Calu3 (cell line): ENCODE data around the gene RPS16. TPM values are rescaled to one million over a fixed set of nuclear protein-coding genes. Genes with fewer than 3 reads are reported as not detected.

Experiments used
- BruUV-seq: library from RNA; stranded (reverse); fragments of 400-500 nt; replicated peaks from 2 replicates; lab custom pipeline; 2021; lab: Mats Ljungman, UMichigan
- CTCF ChIA-PET: fragments of 300-600 bp; sonication (Branson Sonifier 250); formaldehyde crosslinking; loops from one replicate; lab custom pipeline; 2022; ENCODE audit warnings: antibody characterized with exemption; lab: Charles Lee
- DNase-seq: peaks from one replicate; pipeline ENCODE4 v3.0.0; 2022
- H3K27ac Mint-ChIP-seq: one replicate; pipeline ENCODE4 v1.8.0; 2022; ENCODE audit warnings: mixed read lengths; ENCODE audit not compliant: unreplicated experiment
- H3K27me3 Mint-ChIP-seq: one replicate; pipeline ENCODE4 v1.8.0; 2022; ENCODE audit warnings: mixed read lengths; ENCODE audit not compliant: unreplicated experiment
- H3K36me3 Mint-ChIP-seq: one replicate; pipeline ENCODE4 v1.8.0; 2022; ENCODE audit warnings: mild to moderate bottlenecking, moderate library complexity, mixed read lengths; ENCODE audit not compliant: insufficient read depth, unreplicated experiment
- H3K4me1 Mint-ChIP-seq: one replicate; pipeline ENCODE4 v1.8.0; 2022; ENCODE audit warnings: mild to moderate bottlenecking, low read depth, mixed read lengths; ENCODE audit not compliant: unreplicated experiment
- H3K4me3 Mint-ChIP-seq: one replicate; pipeline ENCODE4 v1.8.0; 2022; ENCODE audit warnings: mild to moderate bottlenecking, low read depth, moderate library complexity, mixed read lengths; ENCODE audit not compliant: unreplicated experiment
- H3K9me3 Mint-ChIP-seq: one replicate; pipeline ENCODE4 v1.8.0; 2022; ENCODE audit warnings: low read depth, mixed read lengths; ENCODE audit not compliant: unreplicated experiment
- CTCF ChIP-seq: fragments of 200-600 bp; IDR thresholded peaks from one replicate; pipeline ENCODE4 v1.8.0; 2022; ENCODE audit warnings: antibody characterized with exemption; ENCODE audit not compliant: unreplicated experiment
- intact Hi-C: fragments of 100-400 bp; cut with micrococcal nuclease; formaldehyde crosslinking; loops from one replicate; pipeline ENCODE4 v1.10.0; 2022; ENCODE audit not compliant: unreplicated experiment
- total RNA-seq: library from RNA; stranded (reverse); gene quantifications from 2 replicates; pipeline ENCODE4 v1.2.3, GENCODE V29; 2022

The RPS16 gene
- total RNA-seq, 1 experiment from 2014 or later = 1,929 TPM

GRCh38 chr19:39423258-39424086, 12.3 kb downstream of the RPS16 start:
- no peak for DNase-seq

DNA sequence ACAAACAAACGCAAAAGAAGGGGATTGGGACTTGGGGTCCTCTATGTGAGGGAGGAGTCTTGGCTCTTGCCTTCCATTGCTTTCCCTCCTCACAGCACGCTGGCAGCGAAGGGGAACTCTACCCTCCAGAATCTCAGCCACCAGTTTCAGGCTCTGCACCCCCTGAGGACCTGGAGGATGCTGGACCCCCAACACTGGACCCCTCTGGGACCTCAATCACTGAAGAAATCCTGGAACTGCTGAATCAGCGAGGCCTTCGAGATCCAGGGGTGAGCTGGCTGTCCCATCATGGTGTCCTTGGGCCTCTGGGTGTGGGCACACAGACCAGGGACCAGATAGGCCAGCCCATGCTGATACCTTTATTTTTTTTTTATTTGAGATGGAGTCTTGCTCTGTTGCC, 13.7 kb downstream of the RPS16 start:
- CTCF ChIA-PET = no interaction called here
- Mint-ChIP-seq H3K4me3 (no peak overlapping the region), H3K27ac (no peak overlapping the region), H3K4me1 (no peaks in the 10 kb centered on the region), H3K9me3 (no peaks in the 10 kb centered on the region), H3K36me3 (peaks cover 54% of the 10 kb centered on the region), H3K27me3 (no peaks in the 10 kb centered on the region)
- DNase-seq = no peak
- no peak for TF ChIP-seq CTCF
- intact Hi-C loops = no loop called here
- no TSS peak for BruUV-seq

More at GRCh38 chr19:39423258-39424086, 12.3 kb downstream of the RPS16 start:
- no peak overlapping the region for H3K4me3 Mint-ChIP-seq
- H3K27ac Mint-ChIP-seq = no peak overlapping the region
- H3K4me1 Mint-ChIP-seq = no peaks in the 10 kb centered on the region
- H3K27me3 Mint-ChIP-seq = no peaks in the 10 kb centered on the region
- intact Hi-C loops = no loop called here
- peaks cover 51% of the 10 kb centered on the region for H3K36me3 Mint-ChIP-seq
- CTCF ChIA-PET = no interaction called here
- H3K9me3 Mint-ChIP-seq = no peaks in the 10 kb centered on the region
- BruUV-seq = no TSS peak
- TF ChIP-seq CTCF = no peak

GRCh38 chr19:39420769-39421168, 15.0 kb downstream of the RPS16 start:
- CTCF ChIA-PET = no interaction called here

DNA sequence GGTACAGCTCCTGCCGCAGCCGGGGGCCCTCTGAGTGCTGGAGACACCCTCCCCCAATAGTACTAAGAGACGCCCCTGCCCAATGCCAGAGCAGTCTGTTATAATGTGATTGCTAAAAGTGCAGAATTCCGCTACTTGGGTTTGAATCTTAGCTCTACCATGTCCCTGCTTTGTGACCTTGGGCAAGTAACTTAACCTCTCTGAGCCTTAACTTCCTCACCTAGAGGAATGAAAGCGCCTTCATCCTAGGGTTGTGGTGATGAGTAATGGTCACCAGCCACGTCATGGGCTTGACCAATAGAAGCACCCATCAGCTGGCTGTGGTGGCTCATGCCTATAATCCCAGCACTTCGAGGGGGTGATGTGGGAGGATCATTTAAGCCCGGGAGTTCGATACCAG, 16.7 kb downstream of the RPS16 start:
- Mint-ChIP-seq H3K27ac (no peak overlapping the region), H3K4me3 (no peak overlapping the region), H3K36me3 (peaks cover 48% of the 10 kb centered on the region), H3K4me1 (peaks cover 7% of the 10 kb centered on the region), H3K27me3 (no peaks in the 10 kb centered on the region), H3K9me3 (no peaks in the 10 kb centered on the region)
- intact Hi-C loops = no loop called here
- no TSS peak for BruUV-seq
- CTCF ChIA-PET = no interaction called here
- no peak for DNase-seq
- no peak for TF ChIP-seq CTCF

More at GRCh38 chr19:39420769-39421168, 15.0 kb downstream of the RPS16 start:
- Mint-ChIP-seq H3K27ac (no peak overlapping the region), H3K4me1 (no peaks in the 10 kb centered on the region), H3K9me3 (no peaks in the 10 kb centered on the region), H3K4me3 (no peak overlapping the region), H3K36me3 (peaks cover 54% of the 10 kb centered on the region), H3K27me3 (no peaks in the 10 kb centered on the region)
- no peak for DNase-seq
- no peak for TF ChIP-seq CTCF
- BruUV-seq = no TSS peak
- intact Hi-C loops = no loop called here
